IPS-NIHi11 (cell line): Measurements from ENCODE around the gene NPIPA1.
"Not testable (repeated sequence)": the region's sequence is repeated elsewhere in the genome, so short reads cannot be mapped to it uniquely, and the experiment has no call there.

Experiments used
- DNase-seq: peaks from one replicate; pipeline ENCODE4 v3.0.0; 2012; ENCODE audit warnings: mixed read lengths, low spot score

The NPIPA1 gene

DNA sequence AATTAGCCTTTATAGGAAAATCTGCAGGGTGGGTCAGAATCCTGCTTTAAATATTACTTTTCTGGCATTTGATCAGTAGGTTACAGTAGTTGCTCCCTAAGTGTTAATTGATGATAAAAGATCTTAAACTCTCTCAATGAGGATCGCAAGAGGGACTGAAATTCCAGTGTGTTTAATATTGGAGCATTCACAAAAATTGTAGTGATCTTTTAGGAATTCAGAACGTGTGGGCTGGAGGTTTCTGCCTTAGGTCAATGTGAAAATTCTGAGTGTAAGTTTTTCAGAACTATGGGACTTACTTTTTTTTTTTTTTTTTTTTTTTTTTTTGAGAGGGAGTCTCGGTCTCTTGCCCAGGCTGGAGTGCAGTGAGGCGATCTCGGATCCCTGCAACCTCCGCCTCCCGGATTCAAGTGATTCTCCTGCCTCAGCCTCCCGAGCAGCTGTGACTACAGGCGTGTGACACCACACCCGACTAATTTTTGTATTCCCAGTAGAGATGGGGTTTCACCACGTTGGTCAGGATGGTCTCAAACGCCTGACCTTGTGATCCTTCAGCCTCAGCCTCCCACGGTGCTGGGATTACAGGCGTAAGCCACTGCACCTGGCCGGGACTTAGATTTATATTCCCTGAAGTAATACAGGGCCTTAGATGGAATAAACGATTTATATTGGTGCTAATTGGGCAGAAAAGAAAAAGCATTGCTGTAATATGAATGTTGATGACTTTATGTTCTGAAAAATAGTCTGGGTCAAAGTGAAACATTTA lies 39.9 kb downstream of the NPIPA1 start:
- DNase-seq = not testable (repeated sequence)

DNA sequence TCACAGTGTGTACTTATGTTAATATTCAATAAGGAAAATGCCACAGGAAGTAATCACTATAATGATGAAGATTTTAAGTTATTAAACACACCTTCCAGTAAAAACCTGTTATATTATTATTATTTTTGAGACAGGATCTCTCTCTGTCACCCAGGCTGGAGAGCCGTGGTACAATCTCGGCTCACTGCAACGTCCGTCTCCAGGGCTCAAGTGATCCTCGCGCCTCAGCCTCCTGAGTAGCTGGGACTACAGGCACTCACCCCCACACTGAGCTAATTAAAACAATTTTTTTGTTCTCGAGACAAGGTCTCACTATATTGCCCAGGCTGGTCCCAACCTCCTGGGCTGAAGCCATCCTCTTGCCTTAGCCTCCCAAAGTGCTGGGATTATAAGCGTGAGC lies 41.0 kb downstream of the NPIPA1 start:
- DNase-seq = not testable (repeated sequence)

DNA sequence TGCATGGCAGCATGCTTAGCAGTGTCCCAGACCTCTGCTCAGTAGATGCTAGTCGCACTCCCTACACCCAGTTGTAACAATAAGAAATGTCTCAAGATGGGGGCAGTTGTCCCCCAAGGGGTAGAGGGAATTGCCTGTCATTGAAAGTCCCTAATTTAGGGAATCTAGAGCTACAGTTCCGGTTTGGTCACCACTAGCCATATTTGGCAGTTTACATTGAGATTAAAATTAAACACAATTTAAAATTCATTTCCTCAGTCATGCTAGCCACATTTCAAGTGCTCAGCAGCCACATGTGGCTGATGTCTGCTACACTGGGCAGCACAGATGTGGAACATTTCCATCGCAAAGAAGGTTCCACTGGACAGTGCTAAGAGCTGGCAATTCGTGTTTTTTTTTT lies 41.7 kb downstream of the NPIPA1 start:
- DNase-seq = not testable (repeated sequence)

DNA sequence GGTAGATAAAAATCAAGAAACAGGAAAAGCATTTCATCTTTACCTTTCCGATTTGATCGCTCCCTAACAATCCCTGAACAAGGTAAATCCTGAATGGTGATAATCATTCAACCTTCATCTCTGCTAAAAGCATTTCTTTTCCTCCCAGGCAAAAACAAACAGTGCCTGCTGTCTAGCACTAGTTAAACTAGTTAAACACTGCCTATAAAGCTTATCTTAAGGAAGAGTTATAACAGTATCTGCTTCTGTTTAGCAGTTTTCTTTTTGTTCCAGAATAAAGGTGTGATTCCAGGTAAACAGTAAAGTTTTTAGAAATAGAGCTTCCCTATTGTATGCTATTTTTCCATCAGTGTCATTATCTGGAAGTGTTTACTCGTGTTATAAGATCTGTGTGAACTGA lies 44.0 kb downstream of the NPIPA1 start:
- DNase-seq = not testable (repeated sequence)

DNA sequence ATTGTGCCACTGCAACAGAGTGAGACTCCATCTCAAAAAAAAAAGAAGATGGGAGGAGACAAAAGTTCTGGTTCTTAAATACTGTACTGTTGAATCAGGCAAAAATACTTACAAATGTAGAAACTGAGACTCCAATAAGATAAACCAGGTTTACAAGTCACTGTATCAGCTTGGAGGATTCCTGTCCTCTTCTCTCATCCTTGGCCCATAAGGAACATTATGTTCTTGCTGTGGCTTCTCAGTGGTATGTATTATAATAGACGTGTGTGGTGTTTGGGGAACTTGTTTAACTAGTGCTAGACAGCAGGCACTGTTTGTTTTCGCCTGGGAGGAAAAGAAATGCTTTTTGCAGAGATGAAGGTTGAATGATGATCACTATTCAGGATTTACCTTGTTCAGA lies 45.3 kb downstream of the NPIPA1 start:
- not testable (repeated sequence) for DNase-seq

DNA sequence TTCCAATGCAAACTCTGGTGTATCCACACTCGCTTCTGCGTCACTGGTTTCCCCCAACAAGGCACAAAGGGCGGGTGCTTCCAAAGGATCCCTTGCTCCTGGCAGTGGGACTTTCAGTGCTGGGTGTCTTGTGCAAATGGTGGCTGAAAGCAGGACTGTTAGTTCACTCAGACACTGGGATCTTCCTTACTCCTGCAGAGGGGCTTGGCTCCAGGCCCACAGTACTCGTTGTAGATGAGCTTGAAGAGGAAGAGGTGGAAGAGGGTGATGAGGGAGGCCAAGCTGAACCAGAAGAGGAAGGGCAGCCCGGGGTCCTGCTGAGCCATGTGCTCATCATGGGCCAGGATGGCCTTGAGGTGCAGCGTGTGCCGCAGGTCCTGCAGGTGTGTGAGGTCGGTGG lies 50.8 kb downstream of the NPIPA1 start:
- not testable (repeated sequence) for DNase-seq

DNA sequence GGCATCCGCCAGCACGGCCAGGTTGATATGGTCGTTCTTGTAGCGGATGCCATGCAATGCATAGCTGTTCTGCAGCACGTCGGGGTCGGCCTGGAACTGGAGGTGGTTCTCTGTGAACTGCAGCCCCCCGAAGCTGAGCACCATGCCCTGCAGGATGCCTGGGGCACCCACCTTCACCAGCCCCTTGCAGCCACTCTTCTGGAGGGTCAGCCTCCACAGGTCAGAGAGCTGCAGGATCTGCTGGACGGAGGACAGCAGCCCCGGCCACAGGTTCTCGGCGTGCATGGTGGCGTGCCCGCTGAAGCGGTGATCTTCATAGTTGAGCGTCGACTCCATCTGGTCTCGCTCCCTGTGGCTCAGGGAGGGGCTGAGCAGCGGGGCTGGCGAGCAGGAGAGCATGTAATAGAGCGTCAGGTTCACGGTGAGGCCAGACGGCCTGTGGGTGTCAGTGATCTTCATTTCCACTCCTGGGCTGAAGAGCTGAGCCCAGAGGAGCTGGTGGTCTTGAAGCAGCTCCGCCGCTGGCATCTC lies 51.5 kb downstream of the NPIPA1 start:
- DNase-seq = not testable (repeated sequence)

DNA sequence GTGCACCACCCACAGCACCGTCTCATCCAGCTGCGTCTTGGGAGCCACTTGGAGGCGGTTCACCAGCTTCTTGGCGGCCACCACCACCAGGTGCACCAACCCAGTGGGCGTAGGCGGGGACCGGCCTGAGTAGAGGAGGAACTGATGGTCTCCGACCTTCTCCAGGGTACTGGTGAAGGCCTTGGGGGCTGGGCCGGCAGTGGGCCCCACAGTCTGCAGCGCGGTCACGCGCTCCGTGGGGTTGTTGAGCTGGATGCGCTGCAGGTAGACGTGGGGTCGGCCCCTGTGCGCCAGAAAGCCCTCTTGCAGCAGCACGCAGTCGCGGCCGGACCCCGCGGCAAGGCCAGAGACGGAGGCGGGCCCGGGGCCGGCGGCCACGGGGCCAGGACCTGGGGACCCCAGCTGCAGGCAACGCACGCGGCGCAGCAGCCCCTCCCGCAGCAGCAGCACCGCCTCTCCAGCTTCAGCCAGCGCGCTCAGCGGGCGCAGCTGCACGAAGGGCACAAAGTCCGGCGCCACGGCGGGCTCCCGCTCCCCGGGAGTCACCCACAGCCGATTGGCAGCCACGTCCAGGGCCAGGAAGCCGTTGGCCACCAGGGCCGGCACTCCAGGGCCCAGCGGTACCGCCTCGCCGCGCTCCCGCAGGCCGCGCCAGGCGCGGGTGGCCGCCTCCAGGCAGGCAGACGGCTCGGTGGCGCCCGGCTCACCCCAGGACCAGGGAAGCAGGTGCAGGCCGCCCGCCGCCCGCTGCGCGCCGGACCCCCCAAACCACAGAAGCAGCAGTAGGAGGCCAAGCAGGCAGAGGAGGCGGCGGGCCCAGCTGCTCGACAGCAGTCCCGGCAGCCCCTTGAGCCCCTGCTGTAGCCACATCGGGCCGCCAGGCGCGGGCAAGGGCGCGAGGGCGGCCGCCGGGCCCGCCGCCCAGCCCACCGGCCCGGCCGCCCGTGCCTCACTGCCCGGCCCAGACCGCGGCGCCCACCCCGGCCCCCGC lies 52.3 kb downstream of the NPIPA1 start:
- peak; percentile 45 for DNase-seq

DNA sequence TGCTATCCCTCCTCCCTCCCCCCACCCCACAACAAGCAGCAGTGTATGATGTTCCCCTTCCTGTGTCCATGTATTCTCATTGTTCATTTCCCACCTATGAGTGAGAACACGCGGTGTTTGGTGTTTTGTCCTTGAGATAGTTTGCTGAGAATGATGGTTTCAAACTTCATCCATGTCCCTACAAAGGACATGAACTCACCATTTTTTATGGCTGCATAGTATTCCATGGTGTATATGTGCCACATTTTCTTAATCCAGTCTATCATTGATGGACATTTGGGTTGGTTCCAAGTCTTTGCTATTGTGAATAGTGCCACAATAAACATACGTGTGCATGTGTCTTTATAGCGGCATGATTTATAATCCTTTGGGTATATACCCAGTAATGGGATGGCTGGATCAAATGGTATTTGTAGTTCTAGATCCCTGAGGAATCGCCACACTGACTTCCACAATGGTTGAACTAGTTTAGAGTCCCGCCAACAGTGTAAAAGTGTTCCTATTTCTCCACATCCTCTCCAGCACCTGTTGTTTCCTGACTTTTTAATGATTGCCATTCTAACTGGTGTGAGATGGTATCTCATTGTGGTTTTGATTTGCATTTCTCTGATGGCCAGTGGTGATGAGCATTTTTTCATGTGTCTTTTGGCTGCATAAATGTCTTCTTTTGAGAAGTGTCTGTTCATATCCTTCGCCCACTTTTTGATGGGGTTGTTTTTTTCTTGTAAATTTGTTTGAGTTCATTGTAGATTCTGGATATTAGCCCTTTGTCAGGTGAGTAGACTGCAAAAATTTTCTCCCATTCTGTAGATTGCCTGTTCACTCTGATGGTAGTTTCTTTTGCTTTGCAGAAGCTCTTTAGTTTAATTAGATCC lies 56.3 kb downstream of the NPIPA1 start:
- DNase-seq = not testable (repeated sequence)

DNA sequence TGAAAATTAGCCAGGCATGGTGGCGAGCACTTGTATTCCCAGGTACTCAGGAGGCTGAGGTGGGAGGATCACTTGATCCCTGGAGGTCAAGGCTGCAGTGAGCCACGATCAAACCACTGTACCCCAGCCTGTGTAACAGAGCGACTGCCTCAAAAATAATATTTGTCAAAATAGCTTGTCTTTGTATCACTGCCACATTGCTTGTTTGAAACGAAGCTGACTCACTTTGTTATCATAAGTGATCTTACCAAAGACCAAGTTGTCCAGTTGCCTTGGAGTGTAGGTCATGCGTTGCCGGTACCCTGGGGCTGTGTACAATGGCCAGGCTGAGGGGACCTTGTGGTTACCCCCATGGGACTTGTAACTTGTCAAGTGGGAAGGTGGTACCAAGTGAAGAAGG lies 59.5 kb downstream of the NPIPA1 start:
- DNase-seq = not testable (repeated sequence)

DNA sequence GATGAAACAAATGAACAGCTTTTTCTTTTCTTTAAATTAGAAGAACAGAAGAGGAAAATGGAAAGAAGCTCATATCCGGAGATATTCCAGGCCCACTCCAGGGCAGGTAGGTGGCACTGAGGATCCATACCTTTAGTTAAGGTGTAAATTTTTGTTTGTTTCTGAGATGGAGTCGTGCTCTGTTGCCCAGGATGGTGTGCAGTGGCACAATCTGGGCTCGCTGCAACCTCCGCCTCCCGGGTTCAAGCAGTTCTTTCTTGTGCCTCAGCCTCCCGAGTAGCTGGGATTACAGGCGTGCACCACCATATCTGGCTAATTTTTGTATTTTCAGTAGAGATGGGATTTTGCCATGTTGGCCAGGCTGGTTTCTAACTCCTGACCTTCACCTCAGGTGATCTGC lies 61.1 kb downstream of the NPIPA1 start:
- DNase-seq = not testable (repeated sequence)

DNA sequence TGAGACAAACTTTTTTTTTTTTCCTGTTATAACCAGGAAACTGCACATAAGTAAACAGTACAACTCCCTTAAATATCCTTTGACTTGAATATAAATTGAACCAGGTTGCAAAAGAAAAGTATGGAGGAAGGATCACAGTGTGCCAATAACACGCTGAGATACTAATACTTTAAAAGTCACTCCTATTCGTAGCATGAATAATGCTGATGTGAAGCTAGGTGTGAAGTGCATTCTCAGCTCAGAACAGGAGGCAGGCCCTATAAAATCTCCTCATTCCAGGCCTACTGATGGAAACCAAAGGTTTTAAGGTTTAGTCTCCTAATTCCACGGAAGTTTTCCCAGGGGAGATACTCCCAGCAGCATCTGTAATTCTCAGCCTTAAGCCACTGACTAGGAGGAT lies 62.6 kb downstream of the NPIPA1 start:
- not testable (repeated sequence) for DNase-seq
